CD1c-positive myeloid dendritic cell (primary cell): Measurements from ENCODE around the gene OSCP1.

Experiments used
- DNase-seq: peaks from one replicate; pipeline ENCODE4 v3.0.0-alpha.2; 2016; ENCODE audit errors: extremely low spot score

The OSCP1 gene

DNA sequence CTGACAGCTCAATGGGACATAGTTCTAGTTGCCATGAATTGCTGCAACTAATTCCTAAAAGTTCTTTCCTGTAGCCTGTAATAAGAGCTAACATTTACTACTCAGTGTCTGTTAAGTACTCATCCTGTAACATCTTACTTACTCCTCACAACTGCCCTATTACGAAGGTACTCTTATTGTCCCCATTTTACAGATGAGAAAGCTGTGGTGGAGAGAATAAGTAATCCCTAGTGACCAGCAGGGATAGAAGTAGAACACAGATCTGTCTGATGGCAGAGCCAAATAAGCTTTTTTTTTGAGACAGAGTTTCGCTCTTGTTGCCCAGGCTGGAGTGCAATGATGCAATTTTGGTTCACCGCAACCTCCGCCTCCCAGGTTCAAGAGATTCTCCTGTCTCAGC is 67.6 kb downstream of the OSCP1 start:
- no peak for DNase-seq

DNA sequence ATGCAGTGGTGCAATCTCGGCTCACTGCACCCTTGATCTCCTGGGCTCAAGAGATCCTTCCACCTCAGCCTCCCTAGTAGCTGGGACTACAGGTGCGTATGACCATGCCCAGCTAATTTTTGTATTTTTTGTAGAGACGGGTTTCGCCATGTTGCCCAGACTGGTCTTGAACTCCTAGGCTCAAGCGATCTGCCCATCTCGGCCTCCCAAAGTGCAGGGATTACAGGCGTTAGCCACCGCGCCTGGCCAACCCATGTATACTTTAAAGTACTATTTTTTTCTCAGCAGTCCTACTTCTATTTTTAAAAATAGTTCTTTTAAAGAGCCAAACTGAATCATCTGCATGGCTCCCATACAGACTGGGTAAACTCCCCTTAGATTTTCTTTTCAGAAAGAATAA is 68.0 kb downstream of the OSCP1 start:
- DNase-seq, result no peak

DNA sequence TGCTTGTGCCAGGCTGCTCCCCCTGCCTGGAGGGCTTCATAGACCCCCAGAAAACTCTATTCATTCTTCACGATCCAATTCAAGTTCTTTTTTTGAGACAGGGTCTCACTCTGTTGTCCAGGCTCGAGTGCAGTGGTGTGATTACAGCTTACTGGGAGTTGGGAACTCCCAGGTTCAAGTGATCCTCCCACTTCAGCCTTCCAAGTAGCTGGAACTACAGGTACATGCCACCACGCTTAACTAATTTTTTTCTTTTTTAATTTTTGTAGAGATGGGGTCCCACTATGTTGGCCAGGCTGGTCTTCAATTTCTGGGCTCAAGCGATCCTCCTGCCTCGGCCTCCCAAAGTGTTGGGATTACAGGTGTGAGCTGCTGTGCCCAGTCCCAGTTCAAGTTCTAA is 68.8 kb downstream of the OSCP1 start:
- no peak for DNase-seq

DNA sequence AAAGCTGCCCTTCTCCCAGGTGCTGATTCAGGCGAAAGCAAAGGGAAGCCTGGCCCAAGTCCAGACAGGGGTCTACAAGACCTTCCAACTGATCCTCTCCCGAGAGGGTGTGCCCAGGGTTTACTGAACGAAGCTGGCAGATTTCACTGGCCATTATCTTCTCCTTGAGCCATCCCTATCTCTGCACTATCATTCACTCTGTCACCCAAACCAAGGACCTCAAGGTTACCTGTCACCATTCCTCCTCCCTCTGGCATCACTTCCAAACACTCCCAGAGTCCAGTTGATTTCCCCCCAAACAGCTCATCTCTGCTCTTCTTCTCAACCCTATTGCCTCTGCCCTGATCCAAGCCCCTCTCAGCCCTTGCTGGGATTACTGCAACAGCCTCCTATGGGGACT is 69.5 kb downstream of the OSCP1 start:
- no peak for DNase-seq

DNA sequence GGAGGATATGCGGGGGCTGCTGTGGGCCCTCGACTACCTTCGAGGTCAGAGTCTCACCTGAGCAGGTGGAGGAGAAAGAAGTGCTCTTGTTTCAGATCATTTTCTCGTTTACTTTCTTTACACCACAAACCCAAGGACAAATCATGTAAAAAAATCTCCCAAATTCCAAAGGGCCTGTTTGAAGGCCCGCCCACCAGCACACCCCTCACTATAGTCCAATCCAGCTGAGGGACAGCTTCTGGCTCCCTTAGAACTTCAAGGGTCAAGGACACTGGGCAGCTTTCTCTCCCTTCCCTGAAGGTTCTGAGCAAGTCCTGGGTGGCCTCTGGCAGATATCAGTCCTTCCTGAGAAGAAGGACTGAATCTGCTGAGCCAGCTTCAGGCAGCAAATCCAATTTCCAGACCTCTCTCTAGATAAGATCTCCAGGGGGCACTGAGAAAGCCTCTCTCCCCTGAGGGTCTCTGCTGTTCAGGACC is 70.1 kb downstream of the OSCP1 start:
- no peak for DNase-seq

DNA sequence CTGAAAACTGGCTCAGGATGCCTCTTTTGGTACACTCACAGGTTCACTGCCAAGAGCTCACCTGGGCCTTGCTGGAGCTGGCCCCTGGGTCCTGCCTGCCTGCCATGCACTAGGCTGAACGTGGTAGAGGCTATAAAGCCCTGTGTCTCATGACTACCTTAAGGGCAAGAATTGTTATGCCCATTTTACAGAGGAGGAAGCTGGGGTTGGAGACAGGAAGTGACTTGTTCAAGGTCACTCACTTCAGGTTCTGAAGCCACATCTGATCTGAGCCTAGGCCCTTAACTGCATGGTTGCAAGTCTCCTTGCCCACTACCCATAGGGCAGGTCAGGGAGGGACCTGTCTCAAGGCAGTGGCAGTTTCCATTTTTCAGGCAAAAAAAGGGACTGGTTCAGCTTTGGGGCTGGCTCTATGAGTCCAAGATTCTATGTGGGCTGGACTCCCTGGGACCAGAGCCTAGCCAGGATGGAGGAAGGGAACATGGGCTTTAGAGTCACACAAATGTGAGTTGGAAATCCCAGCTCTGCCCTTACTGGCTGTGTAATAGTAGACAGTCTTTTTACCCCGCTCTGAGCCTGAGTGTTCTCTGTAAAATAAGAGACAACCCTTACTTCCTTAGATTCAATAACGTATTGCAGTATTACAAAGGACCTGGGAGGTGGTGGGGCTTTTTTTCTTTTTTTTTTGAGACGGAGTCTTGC is 72.3 kb downstream of the OSCP1 start:
- no peak for DNase-seq

DNA sequence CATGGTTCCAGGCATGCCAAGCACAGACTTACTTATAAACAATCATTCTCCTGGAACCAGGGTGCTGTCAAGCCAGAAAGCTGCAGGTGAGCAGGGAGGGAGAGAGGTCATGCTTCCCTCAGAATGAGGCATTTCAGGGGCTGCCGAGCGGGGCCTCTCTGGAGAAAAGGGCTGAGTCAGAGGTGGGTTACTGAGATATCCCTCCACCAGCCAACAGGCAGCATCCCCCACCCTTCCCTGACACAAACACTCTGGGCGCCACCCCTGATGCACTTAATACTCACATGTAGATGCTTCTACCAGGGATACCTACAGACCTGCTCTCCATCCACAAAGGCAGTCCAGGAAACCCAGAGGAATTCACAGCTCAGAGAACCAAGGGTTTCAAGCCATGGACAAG is 77.6 kb downstream of the OSCP1 start:
- no peak for DNase-seq

GRCh38 chr1:36369061-36369861 is 81.0 kb downstream of the OSCP1 start:
- peak; percentile 83 for DNase-seq
